Stimulated activated CD8-positive, alpha-beta memory T cell treated with anti-CD3 and anti-CD28 coated beads, Interleukin-7, amount 100 ng/mL, for 48 hours (primary cell): ENCODE data around the gene LMBR1.
"Not testable (repeated sequence)": the region's sequence is repeated elsewhere in the genome, so short reads cannot be mapped to it uniquely, and the experiment has no call there.

Experiments
- DNase-seq, 2 donors: peaks; one replicate each; pipeline ENCODE4 v3.0.0-alpha.2; 2020; ENCODE audit warnings: low read depth in 1 of 2; ENCODE audit errors: extremely low read depth in 1 of 2

LMBR1 gene

GRCh38 chr7:156892821-156893706 is at the start of gene LMBR1:
Gene LMBR1, minus strand, starts transcription at chr7:156893183. Its CDS starts 190 bp downstream, at chr7:156892993.
- DNase-seq, result peak; percentile 83 to 87

- no peak for DNase-seq
Measured at GRCh38 chr7:156942708-156943090, 49.7 kb upstream of the LMBR1 start.

GRCh38 chr7:156941393-156942182 is 48.6 kb upstream of the LMBR1 start:
- DNase-seq, result no peak

- DNase-seq, result no peak
Measured at GRCh38 chr7:156940421-156941122, 47.6 kb upstream of the LMBR1 start.

GRCh38 chr7:156936766-156937165 is 43.8 kb upstream of the LMBR1 start:
- DNase-seq, result not testable (repeated sequence)

- DNase-seq, result no peak
Measured at GRCh38 chr7:156935250-156935649, 42.3 kb upstream of the LMBR1 start.

- no peak for DNase-seq
Measured at GRCh38 chr7:156932006-156932405, 39.0 kb upstream of the LMBR1 start.

GRCh38 chr7:156929789-156930539 is 37.0 kb upstream of the LMBR1 start:
- no peak for DNase-seq

- DNase-seq, result no peak
Measured at GRCh38 chr7:156928406-156928747, 35.4 kb upstream of the LMBR1 start.

GRCh38 chr7:156927571-156928405 is 34.8 kb upstream of the LMBR1 start:
- no peak for DNase-seq

- DNase-seq, result not testable (repeated sequence)
Measured at GRCh38 chr7:156925821-156926220, 32.8 kb upstream of the LMBR1 start.

- not testable (repeated sequence) for DNase-seq
Measured at GRCh38 chr7:156922304-156922703, 29.3 kb upstream of the LMBR1 start.

GRCh38 chr7:156920487-156921373 is 27.7 kb upstream of the LMBR1 start:
- DNase-seq, result not testable (repeated sequence)

GRCh38 chr7:156920076-156920475 is 27.1 kb upstream of the LMBR1 start:
- DNase-seq, result no peak

GRCh38 chr7:156919132-156919713 is 26.2 kb upstream of the LMBR1 start:
- no peak for DNase-seq

- DNase-seq, result no peak
Measured at GRCh38 chr7:156918635-156919034, 25.7 kb upstream of the LMBR1 start.

GRCh38 chr7:156909574-156910252 is 16.7 kb upstream of the LMBR1 start:
- not testable (repeated sequence) for DNase-seq

- no peak for DNase-seq
Measured at GRCh38 chr7:156907656-156908055, 14.7 kb upstream of the LMBR1 start.
